NCI-H2196 (cell line): ENCODE data around the gene FNDC10.
"Not testable (repeated sequence)": the region's sequence is repeated elsewhere in the genome, so short reads cannot be mapped to it uniquely, and the experiment has no call there.

Source experiments
- DNase-seq: peaks from one replicate; lab custom pipeline; 2025; ENCODE audit not compliant: unreplicated experiment; lab: John Stamatoyannopoulos, UW

FNDC10 gene

DNA sequence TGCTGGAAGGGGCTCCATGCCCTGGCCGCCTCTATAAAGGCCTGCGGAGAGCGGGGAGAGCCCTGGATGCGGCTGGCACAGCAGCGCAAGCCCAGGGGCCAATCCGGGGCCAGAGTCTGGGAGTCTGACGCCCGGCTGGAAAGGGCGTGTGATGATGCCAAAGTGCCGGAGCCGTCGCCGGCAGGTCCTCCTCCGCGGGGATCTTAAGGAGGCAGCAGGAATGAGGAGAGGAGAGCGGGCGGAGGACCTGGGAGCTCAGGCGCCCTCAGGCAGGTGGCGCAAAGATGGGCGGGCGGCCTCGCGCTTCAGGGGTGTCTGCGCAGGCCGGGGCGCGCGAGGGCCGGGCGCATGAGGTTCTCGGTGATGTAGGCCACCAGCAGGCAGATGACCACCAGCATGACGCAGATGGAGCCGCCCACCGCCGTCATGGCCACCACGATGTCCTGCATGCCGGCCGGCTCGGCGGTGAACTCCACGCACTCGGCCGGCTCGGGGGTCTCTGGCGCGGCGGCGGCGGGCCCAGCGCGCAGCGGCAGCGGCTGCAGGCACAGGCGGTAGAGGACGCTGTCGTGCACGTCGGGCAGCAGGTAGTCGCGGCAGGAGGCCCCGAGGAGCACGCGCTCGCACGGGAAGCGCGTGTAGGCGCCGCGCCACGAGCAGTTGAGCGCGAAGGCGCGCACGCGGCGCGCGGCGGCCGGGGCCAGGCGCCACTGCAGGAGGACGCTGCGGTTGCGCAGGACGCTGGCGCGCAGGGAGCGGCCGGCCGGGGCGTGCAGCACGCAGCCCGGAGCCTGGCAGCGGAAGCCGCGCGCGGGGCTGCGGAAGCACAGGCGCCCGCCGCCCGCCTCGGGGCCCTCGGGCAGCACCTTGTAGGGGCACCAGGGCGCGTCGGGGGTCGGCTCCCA, 653 bp downstream of the FNDC10 start:
- DNase-seq: peak; percentile 41

DNA sequence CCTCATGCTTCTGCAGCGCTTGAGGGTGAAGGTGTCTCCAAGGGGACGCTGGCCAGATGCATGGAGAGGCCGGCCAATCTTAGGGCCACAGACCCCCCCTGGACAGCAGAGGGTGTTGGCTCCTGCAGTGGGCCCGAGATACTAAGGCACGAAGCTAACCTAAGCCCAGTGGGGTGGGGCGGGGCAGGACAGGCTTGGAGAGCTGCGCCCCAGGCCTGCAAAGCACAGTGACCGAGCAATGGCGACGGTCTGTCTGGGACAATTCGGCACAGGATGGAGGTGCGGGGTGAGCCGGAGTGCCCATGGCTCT, 1.3 kb downstream of the FNDC10 start:
- DNase-seq: no peak

- no peak for DNase-seq
Measured at GRCh38 chr1:1598051-1598719, 1.8 kb downstream of the FNDC10 start.

GRCh38 chr1:1597275-1597930, 2.5 kb downstream of the FNDC10 start:
- no peak for DNase-seq

- DNase-seq: no peak
Measured at GRCh38 chr1:1596493-1597274, 3.3 kb downstream of the FNDC10 start.

DNA sequence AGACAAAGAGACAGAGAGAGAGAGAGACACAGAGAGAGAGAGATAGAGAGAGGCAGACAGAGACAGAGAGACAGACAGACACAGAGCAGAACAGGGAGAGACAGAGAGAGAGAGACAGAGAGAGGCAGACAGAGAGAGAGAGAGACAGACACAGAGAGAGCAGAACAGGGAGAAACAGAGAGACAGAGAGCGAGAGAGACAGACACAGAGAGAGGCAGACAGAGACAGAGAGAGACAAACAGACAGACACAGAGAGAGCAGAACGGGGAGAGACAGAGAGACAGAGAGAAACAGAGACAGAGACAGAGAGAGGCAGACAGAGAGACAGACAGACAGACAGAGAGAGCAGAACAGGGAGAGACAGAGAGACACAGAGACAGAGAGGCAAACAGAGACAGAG, 4.6 kb downstream of the FNDC10 start:
- not testable (repeated sequence) for DNase-seq

- DNase-seq: peak; percentile 27
Measured at GRCh38 chr1:1594602-1595260, 5.2 kb downstream of the FNDC10 start.

GRCh38 chr1:1593834-1594601, 5.9 kb downstream of the FNDC10 start:
- DNase-seq: no peak

DNA sequence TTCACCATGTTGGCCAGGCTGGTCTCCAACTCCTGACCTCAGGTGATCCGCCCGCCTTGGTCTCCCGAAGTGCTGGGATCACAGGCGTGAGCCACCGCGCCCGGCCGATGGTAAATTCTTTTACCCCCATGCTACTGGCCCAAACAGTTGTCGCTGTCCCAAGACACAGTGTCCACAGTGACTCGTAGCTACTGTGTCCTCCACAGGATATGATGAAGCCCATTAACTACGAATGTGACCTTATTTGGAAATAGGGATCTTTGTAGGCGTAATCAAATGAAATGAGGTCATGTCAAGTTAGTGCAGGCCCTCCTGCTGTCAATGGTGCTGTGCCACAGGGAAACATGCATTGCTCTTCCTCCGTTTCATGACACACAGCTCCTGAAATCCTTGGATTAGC, 8.5 kb downstream of the FNDC10 start:
- no peak for DNase-seq

GRCh38 chr1:1583347-1584010, 16.5 kb downstream of the FNDC10 start:
- no peak for DNase-seq

DNA sequence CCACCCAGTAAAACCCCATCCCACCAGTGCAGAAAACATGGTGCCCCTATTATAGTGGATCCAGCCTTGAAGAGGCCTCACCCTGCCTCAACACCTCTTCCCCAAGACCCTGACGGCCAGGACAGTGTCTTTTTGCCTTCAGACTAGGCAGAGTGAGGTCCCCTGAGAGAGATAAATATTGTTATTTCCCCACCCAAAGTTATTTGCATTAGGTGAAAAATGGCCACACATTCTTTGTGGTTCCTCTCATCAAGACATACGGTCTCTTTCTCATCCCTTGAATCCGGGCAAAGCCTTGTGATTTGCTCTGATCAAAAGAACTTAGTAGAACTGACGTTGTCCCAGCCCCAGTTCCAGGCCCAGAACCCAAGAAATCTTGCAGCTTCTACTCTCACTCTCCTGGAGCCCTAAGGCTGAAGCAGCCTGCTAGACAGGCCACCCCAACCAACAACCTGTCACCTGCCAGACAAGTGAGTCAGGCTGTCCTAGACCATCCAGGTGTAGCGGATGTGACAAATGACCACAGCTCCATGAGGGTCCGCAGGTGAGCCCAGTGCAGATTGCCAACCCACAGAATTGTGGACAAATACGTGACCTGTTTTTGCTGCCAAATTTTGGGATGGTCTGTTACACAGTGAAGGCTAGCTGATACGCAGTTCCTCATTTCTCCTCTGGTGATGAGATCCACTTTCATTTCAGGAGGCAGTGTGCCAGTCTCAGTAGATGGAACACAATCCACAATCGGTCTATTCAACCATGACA, 17.2 kb downstream of the FNDC10 start:
- no peak for DNase-seq

GRCh38 chr1:1578371-1578940, 21.5 kb downstream of the FNDC10 start:
- DNase-seq: peak; percentile 44

DNA sequence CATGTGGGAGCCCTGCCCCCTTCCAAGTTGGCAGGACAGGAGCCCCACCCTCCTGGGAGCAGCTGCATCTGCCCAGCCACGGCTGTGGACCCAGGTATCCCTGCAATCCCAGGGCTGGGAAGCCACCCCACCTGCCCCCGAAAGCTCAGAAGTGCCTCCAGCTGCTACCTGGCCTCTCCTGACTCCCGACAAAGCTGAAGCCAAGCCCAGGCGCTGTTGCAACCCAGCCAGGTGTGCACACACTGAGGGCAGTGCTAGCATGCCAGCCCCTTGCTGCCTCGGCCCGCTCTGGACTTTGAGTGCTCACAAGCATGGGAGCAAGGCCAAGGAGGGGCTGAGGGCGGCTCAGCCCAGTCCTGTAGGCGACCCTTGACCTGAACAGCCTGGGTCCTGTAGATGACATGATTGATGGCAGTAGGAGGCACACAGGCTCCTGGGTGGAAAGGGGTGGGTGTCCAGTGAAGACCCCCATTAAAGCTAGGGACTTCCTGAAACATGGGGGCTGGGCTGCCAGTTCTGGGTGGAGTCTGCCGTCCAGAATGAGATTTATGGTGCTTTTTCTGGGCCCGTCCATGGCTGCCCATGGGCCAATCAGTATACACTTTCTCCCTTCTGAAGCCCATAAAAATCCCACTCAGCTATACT, 22.4 kb downstream of the FNDC10 start:
- peak; percentile 66 for DNase-seq

GRCh38 chr1:1574721-1575537, 25.0 kb downstream of the FNDC10 start, which contains the start of gene SSU72:
Gene SSU72, minus strand, starts transcription at chr1:1574863. Its CDS starts 306 bp downstream, at chr1:1574557.
- DNase-seq: peak; percentile 93

GRCh38 chr1:1573843-1574720, 25.9 kb downstream of the FNDC10 start:
- DNase-seq: peak; percentile 84

DNA sequence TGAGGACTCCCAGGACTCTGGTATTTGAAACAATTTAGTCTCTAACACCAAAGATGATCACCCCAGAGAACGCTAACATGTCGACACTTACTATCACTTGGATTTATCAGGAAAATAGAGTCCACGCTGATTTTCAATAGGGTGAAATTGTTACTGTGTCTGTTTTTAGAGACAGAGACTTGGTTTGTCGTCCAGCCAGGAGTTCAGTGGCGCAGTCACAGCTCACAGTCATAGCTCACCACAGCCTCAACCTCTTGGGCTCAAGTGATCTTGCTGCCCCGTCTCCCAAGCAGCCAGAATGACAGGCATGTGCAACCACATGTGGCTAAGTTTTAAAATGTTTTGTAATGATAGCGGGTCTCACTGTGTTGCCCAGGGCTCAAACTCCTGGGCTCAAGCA, 30.6 kb downstream of the FNDC10 start:
- DNase-seq: no peak
